BLaER1 (cell line): ENCODE data around the gene FLAD1.
A peak's percentile ranks its signal among the peaks of the same experiment; 100 is the strongest.

ENCODE experiments used
- H3K27ac ChIP-seq: shearing (Covaris generic); formaldehyde crosslinking; 2 replicates; pipeline ENCODE4 v1.8.1; 2022
- H3K27me3 ChIP-seq: shearing (Covaris generic); formaldehyde crosslinking; 2 replicates; pipeline ENCODE4 v1.8.1; 2022
- H3K36me3 ChIP-seq: shearing (Covaris generic); formaldehyde crosslinking; 2 replicates; pipeline ENCODE4 v1.8.1; 2022
- H3K4me1 ChIP-seq: shearing (Covaris generic); formaldehyde crosslinking; 2 replicates; pipeline ENCODE4 v1.8.1; 2022
- H3K4me2 ChIP-seq: shearing (Covaris generic); formaldehyde crosslinking; 2 replicates; pipeline ENCODE4 v1.8.1; 2022
- H3K4me3 ChIP-seq: shearing (Covaris generic); formaldehyde crosslinking; 2 replicates; pipeline ENCODE4 v1.8.1; 2022
- H3K9ac ChIP-seq: shearing (Covaris generic); formaldehyde crosslinking; 2 replicates; pipeline ENCODE4 v1.8.1; 2022
- H3K9me3 ChIP-seq: shearing (Covaris generic); formaldehyde crosslinking; 2 replicates; pipeline ENCODE4 v1.8.1; 2022
- H4K20me1 ChIP-seq: shearing (Covaris generic); formaldehyde crosslinking; 2 replicates; pipeline ENCODE4 v1.8.1; 2022
- Cebpa-rat ChIP-seq: shearing (Covaris generic); IDR thresholded peaks from 2 replicates; pipeline ENCODE4 v1.8.1; 2022

FLAD1 gene

GRCh38 chr1:154982897-154983648 lies at the start of gene FLAD1:
TSS of gene FLAD1 (plus strand) at chr1:154983344. CDS start at chr1:154983695, 351 bp downstream.
- Histone ChIP-seq H4K20me1 (peaks cover 17% of the 10 kb centered on the region), H3K36me3 (peaks cover 66% of the 10 kb centered on the region), H3K4me2 (peak within 1 kb of the TSS; percentile 99), H3K27ac (peak within 1 kb of the TSS; percentile 86), H3K9ac (peak within 1 kb of the TSS; percentile 96), H3K4me3 (peak within 1 kb of the TSS; percentile 94), H3K9me3 (no peaks in the 10 kb centered on the region), H3K27me3 (no peaks in the 10 kb centered on the region), H3K4me1 (peaks cover 40% of the 10 kb centered on the region)
- TF ChIP-seq Cebpa-rat, result no peak

GRCh38 chr1:154934358-154934948 lies 48.7 kb upstream of the FLAD1 start:
- H3K27me3 ChIP-seq, result no peaks in the 10 kb centered on the region
- no peaks in the 10 kb centered on the region for H4K20me1 ChIP-seq
- TF ChIP-seq Cebpa-rat, result no peak
- no peak overlapping the region for H3K4me3 ChIP-seq
- H3K27ac ChIP-seq, result no peak overlapping the region
- no peak overlapping the region for H3K4me2 ChIP-seq
- no peaks in the 10 kb centered on the region for H3K9me3 ChIP-seq
- peaks cover 39% of the 10 kb centered on the region for H3K4me1 ChIP-seq
- H3K36me3 ChIP-seq, result peaks cover 29% of the 10 kb centered on the region
- H3K9ac ChIP-seq, result no peak overlapping the region

- no peak for TF ChIP-seq Cebpa-rat
- Histone ChIP-seq H3K9me3 (no peaks in the 10 kb centered on the region), H3K36me3 (peaks cover 16% of the 10 kb centered on the region), H3K4me3 (peak overlapping the region; percentile 76), H3K27ac (peak overlapping the region; percentile 98), H3K4me2 (peak overlapping the region; percentile 88), H4K20me1 (no peaks in the 10 kb centered on the region), H3K27me3 (no peaks in the 10 kb centered on the region), H3K9ac (peak overlapping the region; percentile 94), H3K4me1 (peaks cover 54% of the 10 kb centered on the region)
These were observed 47.2 kb upstream of the FLAD1 start for GRCh38 chr1:154935749-154936554.

GRCh38 chr1:154936555-154937084 lies 46.5 kb upstream of the FLAD1 start, which contains the start of gene PMVK:
TSS of gene PMVK (minus strand) at chr1:154936719. CDS start at chr1:154936685, 34 bp downstream.
- peak within 1 kb of the TSS; percentile 76 for H3K4me3 ChIP-seq
- no peaks in the 10 kb centered on the region for H3K27me3 ChIP-seq
- H3K4me1 ChIP-seq, result peaks cover 61% of the 10 kb centered on the region
- no peaks in the 10 kb centered on the region for H3K9me3 ChIP-seq
- H3K27ac ChIP-seq, result peak within 1 kb of the TSS; percentile 98
- H4K20me1 ChIP-seq, result no peaks in the 10 kb centered on the region
- no peak for TF ChIP-seq Cebpa-rat
- H3K4me2 ChIP-seq, result peak within 1 kb of the TSS; percentile 88
- peaks cover 10% of the 10 kb centered on the region for H3K36me3 ChIP-seq
- peak within 1 kb of the TSS; percentile 94 for H3K9ac ChIP-seq

- H3K27ac ChIP-seq, result peak overlapping the region; percentile 98
- no peak for TF ChIP-seq Cebpa-rat
- H3K36me3 ChIP-seq, result peaks cover 3% of the 10 kb centered on the region
- H3K4me2 ChIP-seq, result peak overlapping the region; percentile 88
- peaks cover 68% of the 10 kb centered on the region for H3K4me1 ChIP-seq
- H3K9ac ChIP-seq, result peak overlapping the region; percentile 94
- no peaks in the 10 kb centered on the region for H3K27me3 ChIP-seq
- H3K4me3 ChIP-seq, result peak overlapping the region; percentile 76
- no peaks in the 10 kb centered on the region for H4K20me1 ChIP-seq
- H3K9me3 ChIP-seq, result no peaks in the 10 kb centered on the region
These were observed 45.8 kb upstream of the FLAD1 start for GRCh38 chr1:154937085-154937987.

- no peaks in the 10 kb centered on the region for H3K9me3 ChIP-seq
- no peaks in the 10 kb centered on the region for H3K27me3 ChIP-seq
- H3K36me3 ChIP-seq, result no peaks in the 10 kb centered on the region
- peak overlapping the region; percentile 88 for H3K4me2 ChIP-seq
- no peak for TF ChIP-seq Cebpa-rat
- H3K4me1 ChIP-seq, result peaks cover 75% of the 10 kb centered on the region
- H4K20me1 ChIP-seq, result no peaks in the 10 kb centered on the region
- H3K4me3 ChIP-seq, result peak overlapping the region; percentile 76
- H3K9ac ChIP-seq, result peak overlapping the region; percentile 94
- peak overlapping the region; percentile 98 for H3K27ac ChIP-seq
These were observed 45.2 kb upstream of the FLAD1 start for GRCh38 chr1:154937988-154938386.

GRCh38 chr1:154938604-154939399 lies 44.3 kb upstream of the FLAD1 start:
- Histone ChIP-seq H3K27me3 (no peaks in the 10 kb centered on the region), H3K4me3 (no peak overlapping the region), H3K4me1 (peaks cover 83% of the 10 kb centered on the region), H3K9me3 (no peaks in the 10 kb centered on the region), H3K9ac (0 out of 2 replicates have a peak overlapping the region, but pooled peaks have one; percentile 94), H3K36me3 (no peaks in the 10 kb centered on the region), H3K4me2 (peak overlapping the region; percentile 88), H4K20me1 (no peaks in the 10 kb centered on the region), H3K27ac (peak overlapping the region; percentile 98)
- TF ChIP-seq Cebpa-rat, result no peak

- Histone ChIP-seq H3K36me3 (peaks cover 7% of the 10 kb centered on the region), H3K9ac (no peak overlapping the region), H3K4me3 (no peak overlapping the region), H3K27me3 (no peaks in the 10 kb centered on the region), H3K27ac (peak overlapping the region; percentile 86), H3K9me3 (no peaks in the 10 kb centered on the region), H3K4me1 (peaks cover 89% of the 10 kb centered on the region), H4K20me1 (peaks cover 4% of the 10 kb centered on the region; the same call in 1 of the 2 replicates), H3K4me2 (peak overlapping the region; percentile 88)
- no peak for TF ChIP-seq Cebpa-rat
These were observed 43.0 kb upstream of the FLAD1 start for GRCh38 chr1:154940213-154940560.
